GM19099 (cell line): ENCODE data around the gene BTD.

ENCODE experiments used
- POLR2A ChIP-seq: IDR thresholded peaks from 3 replicates; pipeline ENCODE4 v1.6.1; 2011; ENCODE audit warnings: low read depth; ENCODE audit not compliant: insufficient read length; ENCODE audit errors: extremely low read depth

Gene BTD

DNA sequence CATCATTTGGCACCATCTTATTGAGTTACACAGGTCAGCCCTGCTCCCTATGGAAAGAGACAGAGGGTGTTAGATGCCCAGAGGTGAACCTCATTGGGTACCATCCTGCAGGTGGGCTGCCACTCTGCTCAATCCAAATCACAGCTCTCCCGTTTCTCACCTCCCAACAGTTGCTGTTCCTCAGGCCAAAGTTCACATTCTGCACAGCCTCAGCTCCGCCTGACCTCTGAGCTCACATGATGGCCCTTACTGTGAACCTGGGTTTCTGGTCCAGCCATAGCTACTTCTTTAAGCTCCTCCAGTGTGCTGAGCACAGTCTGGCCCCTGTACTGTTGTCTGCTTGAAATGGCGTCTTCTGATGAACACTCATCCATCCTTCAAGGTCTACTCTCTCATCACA, 47.8 kb downstream of the BTD start:
- TF ChIP-seq POLR2A = no peak

DNA sequence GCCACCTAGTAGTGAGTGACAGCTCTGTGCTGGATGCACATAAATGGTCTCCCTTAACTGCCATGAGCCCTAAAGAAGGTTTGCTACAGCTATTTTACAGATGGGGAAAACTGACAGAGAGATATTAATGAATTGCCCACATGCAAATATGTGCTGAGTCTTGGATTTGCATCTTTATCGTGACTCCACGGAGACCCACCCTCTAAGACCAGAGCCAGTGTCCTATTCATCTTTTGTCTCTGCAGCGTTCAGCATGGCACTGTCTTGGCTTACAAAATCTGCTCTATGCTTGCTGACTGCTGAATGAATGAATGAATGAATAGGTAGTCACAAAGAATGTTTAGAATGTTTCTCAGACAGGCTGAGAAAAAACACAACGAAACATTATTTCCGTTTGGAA, 48.3 kb downstream of the BTD start:
- TF ChIP-seq POLR2A = peak; percentile 36

DNA sequence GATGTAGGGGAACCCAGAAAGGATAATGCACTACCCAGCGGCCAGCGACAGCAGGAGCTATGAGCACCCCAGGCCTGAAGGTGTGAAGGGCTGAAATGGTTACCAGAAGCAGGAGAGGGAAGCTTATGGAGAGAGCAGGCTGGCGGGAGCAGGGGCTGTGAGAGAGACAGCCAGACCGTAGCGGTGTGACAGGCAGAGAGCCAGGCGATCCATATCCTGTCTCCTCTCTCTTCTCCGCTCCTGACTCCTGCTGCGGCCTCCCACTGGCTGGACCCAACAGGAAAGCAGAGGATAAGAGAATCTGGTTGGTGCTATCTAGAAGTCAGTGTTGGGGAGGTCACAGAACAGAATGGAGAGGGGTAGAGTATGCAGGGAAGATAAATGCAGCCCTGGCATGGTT, 49.9 kb downstream of the BTD start:
- no peak for TF ChIP-seq POLR2A

DNA sequence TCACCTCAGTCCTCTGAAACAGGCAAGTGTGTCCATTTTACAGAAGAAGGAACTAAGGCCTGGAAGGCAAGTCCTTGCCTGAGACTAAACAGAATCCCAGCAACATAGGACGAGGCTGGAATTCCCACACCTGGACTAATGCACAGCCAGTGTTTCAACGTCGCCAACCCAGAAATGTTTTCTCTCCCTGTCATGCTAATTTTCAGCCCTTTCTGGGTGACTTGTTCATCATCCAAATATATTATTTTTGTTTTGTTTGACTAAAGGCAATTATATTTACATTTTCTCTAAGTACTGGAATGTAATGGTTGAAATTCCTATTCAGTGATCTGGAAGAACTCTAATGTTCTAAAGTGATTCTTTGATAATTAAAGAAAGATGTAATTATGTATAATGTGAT, 51.8 kb downstream of the BTD start:
- no peak for TF ChIP-seq POLR2A

DNA sequence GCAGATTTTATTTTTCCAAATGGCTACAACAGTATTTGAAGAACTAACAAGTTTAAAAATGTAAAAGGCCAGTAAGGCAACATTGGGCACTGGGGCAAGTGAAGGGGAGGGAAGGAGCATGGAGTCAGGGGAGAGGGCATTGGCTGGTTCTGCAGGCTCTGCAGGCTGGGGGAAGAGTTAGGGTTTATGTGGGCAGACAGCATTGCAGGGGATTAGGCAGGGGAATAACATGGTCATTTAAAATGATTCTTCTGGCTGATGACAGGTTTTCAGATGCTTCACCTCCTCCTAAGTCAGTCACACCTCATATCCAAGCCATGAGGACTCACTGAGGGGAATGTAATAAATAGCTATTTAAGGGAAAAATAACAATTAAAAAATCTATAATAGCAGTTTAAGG, 52.6 kb downstream of the BTD start:
- no peak for TF ChIP-seq POLR2A

DNA sequence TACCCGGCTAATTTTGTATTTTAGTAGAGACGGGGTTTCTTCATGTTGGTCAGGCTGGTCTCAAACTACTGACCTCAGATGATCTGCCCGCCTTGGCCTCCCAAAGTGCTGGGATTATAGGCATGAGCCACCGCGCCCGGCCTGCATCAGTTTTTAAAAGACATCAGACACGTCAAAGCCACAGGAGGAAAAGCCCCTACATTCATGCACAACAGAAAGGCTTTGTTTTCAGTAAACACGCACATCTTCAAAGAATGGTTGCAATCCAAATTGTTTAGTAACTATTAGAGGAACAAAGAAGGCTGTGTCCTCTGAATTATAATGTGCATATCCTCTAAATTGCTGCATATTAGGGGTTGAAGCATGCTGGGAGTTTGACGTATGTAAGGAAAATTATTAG, 53.3 kb downstream of the BTD start:
- no peak for TF ChIP-seq POLR2A

DNA sequence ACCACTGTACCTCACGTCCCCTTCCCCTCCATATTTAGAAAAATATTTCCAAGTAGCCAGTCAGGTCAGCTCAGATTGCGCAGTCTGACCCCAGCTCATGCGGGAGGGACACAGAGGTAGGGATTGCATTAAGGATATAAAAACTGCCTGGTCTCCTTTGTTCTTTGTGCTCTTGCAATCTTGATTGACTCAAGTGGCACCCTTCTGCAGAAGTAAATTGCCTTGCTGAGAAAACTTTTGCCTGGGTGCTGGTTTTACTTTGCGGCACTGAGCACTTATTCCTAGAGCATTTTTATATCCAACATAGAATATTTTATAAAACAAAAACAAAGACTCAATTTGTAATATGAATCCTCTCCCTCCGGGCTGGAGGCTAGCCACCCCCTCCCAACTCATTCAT, 54.8 kb downstream of the BTD start:
- TF ChIP-seq POLR2A = no peak

DNA sequence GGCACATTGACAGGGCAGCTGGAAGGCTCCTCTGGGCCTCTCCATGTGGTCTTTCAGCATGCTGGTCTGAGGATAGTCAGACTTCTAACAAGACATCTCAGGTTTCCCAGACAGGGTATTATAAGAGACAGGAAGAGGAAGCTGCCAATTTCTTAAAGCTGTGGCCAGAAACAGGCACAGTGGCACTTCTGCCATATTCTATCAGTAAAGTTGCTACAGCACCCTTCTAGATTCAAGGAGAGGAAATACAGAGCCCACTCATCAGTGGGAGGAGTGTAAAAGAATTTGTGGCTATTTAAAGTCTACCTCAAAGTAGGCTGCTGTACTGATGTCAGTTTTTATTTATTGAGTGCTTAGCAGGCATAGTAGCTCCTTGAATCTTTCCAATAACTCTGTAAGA, 55.5 kb downstream of the BTD start:
- no peak for TF ChIP-seq POLR2A

DNA sequence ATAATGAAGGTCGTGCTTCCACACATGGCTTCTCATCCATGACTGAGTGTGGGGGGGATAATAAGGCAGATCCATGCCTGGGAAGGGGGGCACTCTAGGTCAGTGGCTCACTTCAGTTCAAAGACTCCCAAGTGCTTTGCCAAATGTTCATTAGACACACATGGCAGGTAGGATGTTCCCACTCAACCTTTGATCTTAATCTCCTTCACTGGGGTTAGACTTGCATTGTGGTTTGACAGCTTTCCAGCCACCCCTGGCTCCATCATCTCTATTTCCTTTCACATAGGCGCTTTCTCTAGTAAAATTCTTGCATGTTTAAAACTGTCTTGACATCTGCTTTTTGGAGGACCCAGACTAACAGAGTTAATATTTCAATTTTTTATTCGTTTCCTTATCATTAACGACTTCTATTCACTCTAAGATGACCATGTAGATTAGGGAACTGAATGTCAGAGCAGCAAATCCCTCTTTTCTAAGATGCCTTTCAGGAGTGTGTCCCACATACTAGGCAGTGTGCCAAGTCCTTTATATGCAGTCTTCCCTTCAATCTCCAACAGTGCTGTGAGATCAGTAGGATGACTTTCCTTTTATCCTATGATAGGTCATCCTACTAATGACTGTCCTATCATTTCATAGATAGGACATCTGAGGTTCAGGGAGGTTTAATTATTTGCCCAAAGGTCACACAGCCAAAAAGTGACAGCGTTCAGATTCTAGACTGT, 57.9 kb downstream of the BTD start:
- no peak for TF ChIP-seq POLR2A

DNA sequence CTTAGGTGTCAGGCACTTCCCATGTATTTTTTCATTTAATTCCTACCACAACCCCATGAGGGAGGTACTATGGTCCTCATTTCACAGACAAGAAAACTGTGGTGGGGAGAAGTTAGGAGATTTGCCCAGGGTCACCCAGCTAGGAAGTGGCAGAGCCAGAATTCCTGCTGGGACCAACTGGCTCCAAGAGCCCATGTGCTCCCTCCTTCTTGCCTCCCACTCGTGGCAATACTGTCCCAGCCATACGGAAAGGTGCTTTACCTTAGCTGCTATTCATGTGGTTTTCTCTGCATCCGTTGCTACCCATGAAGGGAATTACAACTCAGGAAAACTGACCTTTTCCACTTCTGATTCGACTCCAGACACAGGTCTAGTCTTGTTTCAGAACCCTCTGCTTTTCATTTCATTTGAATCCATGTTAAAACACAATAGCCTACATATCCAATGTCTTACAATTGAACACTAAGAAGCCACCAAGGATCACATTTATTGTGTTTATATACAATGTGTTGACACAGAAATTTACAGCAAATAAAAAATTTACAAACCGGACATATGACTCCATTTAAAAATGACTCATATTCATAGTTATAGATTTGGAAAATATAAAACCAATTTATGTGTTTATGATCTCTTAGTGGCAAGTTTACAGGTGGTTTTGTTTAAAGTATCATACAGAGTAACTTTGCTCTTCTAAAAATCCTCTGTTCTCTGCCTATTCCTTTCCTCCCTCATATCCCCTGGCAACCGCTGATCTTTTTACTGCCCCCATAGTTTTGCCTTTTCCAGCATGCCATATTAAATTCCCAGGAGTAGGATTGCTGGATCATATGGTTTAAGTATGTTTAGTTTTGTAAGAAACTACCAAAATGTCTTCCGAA, 58.8 kb downstream of the BTD start:
- no peak for TF ChIP-seq POLR2A

DNA sequence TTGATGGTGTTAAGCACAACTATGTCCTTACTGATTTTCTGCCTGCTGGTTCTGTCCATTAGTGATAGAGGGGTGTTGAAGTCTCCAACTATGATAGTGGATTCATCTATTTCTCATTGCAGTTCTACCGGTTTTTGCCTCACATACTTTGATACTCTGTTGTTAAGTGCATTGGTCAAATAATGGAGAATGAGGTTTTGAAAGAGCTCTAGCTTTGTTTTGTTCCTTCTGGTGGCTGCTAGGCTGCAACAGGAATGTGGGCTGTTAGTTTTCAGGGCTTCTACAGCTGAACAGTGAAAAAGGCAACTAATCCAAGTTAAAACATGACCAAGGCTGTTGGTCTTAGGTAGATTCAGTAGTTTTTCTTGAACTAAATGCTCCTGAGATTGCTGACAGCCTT, 62.6 kb downstream of the BTD start:
- no peak for TF ChIP-seq POLR2A

DNA sequence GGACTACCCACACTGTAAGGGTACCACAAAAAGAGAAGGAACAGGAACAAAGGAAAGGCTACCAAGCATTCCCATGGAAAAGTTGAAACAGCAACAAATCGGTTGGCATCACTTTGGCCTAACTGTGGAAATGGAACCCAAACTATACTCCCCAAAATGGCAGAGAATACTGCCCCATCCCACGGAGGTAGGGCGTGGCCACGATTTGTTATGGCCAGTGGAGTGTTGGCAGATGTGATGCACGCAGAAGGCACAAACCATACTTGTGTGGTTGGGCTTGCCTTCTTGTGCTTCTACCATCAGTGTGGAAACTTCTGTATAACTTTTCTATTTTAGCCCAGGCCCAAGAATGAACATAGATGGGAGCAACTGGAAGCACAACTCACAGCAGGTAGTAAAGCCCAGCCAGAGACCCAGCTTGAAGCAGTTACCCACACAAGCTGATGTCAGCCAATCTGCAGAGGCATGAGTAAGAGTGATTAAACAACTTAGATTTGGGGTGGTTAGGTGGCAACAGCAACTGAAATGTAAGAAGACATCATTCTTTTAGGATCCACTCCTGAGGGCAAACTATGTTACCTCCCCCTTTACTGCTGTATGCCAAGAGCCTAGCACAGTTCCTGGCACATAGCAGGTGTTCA, 64.1 kb downstream of the BTD start:
- no peak for TF ChIP-seq POLR2A

DNA sequence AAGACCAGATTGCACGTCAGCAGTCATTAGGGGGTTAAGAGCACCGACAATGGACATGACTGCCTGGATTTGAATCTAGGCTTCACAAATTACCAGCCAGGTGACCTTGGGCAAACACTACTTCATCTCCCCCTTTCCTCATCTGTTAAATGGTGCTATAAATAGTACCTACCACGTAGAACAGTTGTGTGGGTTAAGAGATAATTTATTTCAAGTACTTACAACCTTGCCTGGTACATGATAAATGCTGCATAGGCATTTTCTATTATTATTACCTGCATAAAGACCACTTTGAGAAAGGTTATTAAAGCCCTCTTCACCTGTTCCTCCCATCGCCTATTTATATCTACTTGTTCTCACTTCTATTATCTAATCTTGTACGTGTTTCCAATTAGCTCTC, 64.7 kb downstream of the BTD start:
- TF ChIP-seq POLR2A = no peak

DNA sequence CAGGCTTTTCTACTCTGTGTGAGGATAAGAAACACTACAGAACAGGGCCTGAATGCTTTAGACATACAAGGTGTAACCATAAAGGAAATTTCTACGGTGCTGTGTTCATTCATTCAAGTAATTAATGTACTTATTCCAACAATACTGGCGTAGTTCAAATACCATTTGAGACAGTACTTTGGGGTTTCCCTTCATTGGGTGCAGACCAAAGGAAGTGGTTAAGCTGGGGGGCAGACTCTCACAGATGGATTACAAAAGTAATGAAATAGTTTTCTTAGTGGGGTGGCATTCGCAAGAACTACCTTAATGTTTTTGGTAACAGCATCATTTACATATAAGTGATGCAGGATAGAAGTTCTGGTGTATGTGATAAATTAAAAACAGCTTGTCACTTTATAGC, 65.9 kb downstream of the BTD start:
- no peak for TF ChIP-seq POLR2A

DNA sequence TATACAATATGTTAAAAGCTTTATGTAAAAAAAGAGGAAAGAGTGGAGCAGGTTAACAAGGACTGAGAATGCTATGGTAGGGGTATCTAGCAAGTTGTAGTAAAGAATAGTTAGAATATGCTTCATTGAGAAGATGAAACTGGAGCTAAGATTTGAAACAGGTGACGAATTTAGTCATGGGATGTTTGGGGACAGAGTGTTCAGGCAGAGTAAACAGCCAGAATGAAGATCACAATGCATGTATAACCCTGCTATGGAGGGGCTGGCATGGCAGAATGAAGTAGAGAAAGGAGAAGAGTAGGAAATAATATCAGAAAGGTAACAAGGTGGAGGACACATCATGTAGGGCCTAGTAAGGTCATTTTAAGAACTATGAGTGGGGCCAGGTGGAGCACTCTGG, 72.0 kb downstream of the BTD start:
- no peak for TF ChIP-seq POLR2A

DNA sequence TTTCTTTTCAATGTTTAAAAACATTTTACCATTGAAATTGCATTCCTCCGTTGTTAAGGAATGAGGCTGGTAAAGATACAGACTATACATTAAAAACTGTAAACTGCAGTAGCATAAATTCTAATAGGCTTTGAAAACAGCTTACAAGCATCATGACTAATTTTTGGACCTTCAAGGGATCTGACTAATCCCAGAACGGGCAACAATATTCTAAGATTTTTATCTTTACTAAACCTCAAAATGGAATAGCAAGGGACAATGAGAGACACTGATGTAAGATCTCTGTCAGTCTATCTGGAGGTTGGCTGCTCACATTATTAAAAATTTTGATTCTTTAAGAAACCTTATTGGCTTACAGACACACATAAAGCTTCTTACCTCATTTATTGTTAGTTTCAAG, 74.7 kb downstream of the BTD start:
- no peak for TF ChIP-seq POLR2A

DNA sequence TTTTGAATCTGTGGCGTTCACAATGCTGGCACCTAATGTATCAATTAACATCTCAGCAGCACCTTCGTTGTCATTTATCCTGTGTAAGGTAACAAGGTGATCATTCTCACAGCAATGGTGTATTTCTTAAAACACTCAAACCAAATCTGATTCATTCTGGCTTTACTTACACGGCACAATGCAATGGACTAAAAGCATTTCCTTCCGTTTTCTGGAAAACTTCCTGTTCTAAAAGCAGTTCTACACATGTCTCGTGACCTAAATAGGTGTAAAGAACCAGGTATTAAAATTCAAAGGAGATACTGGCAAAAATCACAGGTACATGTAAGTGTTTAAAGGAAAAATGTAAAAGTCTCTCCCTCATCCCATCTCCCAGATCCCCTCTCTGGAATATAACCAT, 77.8 kb downstream of the BTD start:
- TF ChIP-seq POLR2A = no peak

DNA sequence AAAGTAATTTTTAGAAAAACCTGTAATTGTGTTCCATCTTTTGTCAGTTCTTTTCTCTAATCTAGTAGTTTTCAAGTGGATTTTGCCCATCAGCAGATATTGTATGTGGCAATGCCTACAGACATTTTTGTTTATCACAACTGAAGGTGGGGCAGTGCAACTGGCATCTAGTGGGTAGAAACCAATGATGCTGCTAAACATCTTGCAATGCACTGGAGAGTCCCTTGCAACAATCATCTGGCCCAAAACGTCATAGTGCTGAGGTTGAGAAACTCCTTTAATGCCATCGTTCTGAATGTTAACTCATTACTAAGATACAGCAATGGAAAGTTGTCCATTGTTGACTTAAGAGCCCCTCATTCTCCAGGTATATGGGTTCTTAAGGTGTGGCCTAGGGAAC, 80.1 kb downstream of the BTD start:
- TF ChIP-seq POLR2A = no peak
